Amygdala (tissue), 56 donors: ENCODE measurements around the gene PCBP2.
"Not testable (repeated sequence)": the region's sequence is repeated elsewhere in the genome, so short reads cannot be mapped to it uniquely, and the experiment has no call there.

Experiments
- DNase-seq, 56 donors: peaks; one replicate each; lab custom pipeline; 2025; lab: John Stamatoyannopoulos, UW

Gene PCBP2

DNA sequence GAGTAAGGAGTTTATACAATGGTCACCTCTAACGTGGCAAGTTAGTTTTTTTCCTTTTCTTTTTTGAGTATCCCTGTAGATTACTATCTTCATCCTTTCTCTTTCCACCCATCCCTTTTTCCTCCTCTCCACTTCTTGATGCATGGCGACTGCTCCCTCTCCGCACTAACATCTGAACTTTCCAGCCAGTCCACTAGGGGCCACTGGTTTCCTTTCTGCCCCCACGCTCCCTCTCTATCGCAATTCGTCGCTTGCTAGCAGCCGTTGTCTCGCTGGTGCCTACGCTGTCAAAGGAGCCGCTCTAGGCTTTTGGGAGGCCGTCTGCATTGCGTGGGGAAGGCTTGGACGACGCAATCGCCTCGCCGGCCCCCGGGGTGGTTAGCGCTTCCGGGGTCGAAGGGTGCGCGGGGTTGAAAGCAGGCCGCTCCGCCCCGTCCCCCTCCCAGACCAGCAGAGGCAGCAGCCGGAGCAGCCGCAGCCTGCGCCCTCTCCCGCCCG is at the start of gene PCBP2:
TSS of gene PCBP2 (plus strand) at position 442 of the 498 bp plus-strand sequence. CDS start 2,699 bp downstream, outside the sequence.
- DNase-seq = peak; percentile 35 to 100 (median 98)

DNA sequence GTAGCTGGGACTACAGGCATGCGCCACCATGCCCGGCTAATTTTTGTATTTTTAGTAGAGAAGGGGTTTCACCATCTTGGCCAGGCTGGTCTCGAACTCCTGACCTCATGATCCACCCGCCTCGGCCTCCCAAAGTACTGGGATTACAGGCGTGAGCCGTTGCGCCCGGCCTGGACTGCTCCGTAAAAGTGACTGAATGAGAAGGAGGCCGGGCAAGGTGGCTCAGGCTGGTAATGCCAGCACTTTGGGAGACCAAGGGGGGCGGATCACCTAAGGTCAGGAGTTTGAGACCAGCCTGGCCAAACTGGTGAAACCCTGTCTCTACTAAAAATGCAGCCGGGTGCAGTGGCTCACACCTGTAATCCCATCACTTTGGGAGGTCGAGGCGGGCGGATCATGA is 49.6 kb upstream of the PCBP2 start:
- not testable (repeated sequence) for DNase-seq

DNA sequence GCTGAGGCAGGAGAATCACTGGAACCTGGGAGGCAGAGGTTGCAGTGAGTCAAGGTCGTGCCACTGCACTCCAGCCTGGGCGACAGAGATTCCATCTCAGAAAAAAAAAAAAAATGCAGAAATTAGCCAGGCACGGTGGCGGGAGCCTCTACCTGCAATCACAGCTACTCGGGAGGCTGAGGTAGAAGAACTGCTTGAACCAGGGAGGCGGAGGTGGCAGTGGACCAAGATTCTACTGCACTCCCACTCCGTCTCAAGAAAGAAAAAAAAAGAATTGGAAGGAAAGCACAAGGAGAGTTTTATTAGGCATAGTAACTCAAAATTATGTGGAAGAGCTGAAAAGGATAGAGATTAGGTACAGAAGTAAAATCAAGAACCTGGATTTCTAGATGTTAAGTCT is 49.0 kb upstream of the PCBP2 start:
- DNase-seq = no peak

GRCh38 chr12:53410951-53411350 is 41.0 kb upstream of the PCBP2 start:
- DNase-seq = no peak

DNA sequence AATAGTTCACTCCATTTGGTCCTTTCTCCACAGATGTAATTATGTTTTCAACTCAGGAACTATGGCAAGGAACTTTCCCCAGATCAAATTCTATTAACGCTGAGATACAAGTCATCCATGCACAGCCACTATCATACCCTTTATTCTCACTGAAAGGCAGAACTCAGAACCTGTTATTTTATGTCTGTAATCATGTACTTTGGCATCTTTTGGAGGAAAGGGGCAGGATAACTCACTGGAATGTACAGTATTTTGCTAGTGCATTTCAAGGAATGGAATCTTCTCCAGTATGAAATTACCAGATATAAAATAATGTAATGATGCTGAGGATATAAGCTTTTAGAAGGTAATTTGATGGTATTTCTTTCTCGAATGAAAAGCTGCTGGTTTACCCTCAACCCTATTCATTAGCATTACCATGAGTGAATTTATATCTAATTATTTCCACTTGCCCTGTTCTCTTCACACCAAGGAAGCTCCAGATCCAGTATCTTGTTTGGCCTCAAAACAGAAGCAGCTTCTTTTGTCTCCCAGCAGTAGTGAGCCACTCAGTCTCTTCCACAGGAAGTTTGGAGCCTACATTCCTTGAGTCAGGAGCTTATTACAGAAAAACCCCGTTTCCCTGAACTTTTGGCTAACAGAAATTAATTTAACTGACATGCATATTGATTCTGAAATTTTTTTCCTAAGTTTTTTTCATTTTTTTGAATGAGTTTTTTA is 38.3 kb upstream of the PCBP2 start:
- no peak for DNase-seq

GRCh38 chr12:53414756-53415417 is 37.0 kb upstream of the PCBP2 start:
- no peak for DNase-seq

DNA sequence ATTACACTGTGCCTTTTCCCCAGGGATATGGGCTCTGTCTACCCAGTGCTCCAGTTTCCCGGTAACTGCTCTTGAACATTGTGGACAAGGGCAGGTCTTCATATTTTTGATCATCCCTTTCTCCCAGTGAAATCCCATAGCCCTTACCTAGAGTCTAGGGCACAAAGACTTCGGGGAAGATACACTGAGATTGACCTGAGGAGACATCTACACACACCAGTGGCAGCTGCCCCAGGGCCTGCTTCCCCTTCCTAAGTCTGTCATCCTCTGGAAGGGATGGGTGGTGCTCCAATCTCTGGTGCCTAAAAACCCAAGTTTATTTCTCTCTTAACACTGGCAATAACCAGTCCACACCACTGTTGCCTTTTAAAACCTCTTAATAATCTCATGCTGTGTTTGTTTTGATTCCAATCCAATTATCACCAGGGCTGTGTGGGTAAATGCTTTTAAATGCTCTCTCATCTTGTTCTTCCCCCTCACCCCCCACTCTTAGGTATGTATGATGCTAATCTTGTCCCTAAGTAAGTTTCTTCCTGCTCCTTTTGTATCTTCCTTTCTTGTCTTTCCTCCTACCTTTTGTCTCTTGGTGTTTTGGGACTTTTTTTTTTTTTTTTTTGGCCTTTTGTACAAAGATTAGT is 36.0 kb upstream of the PCBP2 start:
- not testable (repeated sequence) for DNase-seq

GRCh38 chr12:53417291-53417816 is 34.5 kb upstream of the PCBP2 start:
- not testable (repeated sequence) for DNase-seq

GRCh38 chr12:53418221-53418620 is 33.7 kb upstream of the PCBP2 start:
- DNase-seq = no peak

DNA sequence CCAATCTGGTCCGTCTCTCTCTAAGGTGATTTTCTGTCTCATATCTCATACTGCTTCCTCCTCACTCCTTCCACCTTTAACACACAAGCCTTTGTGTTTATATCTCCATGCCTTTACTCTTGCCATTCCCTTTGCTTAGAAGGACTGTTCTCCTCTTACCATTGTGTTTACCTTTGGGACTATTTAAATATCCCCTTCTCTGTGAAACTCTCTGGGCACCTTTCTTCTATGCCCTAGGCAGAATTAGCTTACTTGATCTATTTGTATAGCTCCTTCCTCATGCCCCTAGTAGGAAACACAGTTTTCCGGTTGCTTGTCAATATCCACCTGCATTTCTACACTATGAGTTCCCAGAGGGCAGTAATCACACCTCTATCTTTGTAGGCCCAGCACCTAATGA is 32.1 kb upstream of the PCBP2 start:
- no peak for DNase-seq

- not testable (repeated sequence) for DNase-seq
Measured at GRCh38 chr12:53422247-53422646, 29.7 kb upstream of the PCBP2 start.

- no peak for DNase-seq
Measured at GRCh38 chr12:53423597-53423996, 28.3 kb upstream of the PCBP2 start, which contains the start of gene AMHR2. Gene AMHR2, plus strand, starts transcription at chr12:53423855. Its CDS starts 80 bp downstream, at chr12:53423935.

DNA sequence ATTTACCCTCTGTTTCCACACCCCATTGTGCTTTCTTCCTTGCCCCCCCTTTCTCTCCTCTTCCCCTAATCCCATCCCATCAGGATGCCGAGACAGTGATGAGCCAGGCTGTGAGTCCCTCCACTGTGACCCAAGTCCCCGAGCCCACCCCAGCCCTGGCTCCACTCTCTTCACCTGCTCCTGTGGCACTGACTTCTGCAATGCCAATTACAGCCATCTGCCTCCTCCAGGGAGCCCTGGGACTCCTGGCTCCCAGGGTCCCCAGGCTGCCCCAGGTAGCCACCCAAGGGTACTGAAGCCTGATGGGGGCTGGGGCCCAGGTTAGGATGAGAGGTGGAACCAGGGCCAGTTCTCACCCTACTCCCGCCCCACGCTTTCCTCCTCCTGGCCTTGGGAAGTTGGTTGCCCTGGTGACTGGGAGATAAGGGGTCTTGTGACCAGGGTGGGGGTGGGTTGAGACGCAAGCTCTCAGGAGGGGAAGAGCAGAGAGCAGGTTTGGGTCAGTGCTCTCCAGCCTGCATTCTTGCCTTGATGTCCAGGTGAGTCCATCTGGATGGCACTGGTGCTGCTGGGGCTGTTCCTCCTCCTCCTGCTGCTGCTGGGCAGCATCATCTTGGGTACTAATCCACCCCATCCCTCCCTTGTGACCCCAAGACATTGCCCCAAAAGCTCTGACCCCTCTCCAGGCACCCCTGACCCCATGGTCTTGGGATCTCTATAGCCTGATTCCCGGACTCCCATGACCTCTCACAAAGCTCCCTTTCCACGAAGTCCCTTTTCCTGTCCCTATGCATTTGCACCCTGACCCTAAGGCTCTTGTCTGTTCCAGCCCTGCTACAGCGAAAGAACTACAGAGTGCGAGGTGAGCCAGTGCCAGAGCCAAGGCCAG is 27.0 kb upstream of the PCBP2 start:
- no peak for DNase-seq

DNA sequence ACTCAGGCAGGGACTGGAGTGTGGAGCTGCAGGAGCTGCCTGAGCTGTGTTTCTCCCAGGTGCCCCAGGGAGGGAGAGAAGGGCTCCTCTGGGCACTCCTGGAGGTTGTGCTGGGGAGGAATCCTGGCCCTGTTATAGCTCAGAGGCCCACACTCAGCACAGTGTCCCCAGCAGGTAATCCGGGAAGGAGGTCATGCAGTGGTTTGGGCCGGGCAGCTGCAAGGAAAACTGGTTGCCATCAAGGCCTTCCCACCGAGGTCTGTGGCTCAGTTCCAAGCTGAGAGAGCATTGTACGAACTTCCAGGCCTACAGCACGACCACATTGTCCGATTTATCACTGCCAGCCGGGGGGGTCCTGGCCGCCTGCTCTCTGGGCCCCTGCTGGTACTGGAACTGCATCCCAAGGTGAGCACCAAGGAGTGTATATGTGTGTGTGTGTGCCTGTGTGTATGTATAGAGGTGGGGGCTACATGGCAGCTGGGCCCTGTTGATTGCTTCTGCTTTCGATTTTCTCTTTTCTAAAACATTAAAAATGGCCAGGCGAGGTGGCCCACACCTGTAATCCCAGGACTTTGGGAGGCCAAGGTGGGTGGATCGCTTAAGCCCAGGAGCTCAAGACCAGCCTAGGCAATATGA is 26.3 kb upstream of the PCBP2 start:
- DNase-seq = no peak

DNA sequence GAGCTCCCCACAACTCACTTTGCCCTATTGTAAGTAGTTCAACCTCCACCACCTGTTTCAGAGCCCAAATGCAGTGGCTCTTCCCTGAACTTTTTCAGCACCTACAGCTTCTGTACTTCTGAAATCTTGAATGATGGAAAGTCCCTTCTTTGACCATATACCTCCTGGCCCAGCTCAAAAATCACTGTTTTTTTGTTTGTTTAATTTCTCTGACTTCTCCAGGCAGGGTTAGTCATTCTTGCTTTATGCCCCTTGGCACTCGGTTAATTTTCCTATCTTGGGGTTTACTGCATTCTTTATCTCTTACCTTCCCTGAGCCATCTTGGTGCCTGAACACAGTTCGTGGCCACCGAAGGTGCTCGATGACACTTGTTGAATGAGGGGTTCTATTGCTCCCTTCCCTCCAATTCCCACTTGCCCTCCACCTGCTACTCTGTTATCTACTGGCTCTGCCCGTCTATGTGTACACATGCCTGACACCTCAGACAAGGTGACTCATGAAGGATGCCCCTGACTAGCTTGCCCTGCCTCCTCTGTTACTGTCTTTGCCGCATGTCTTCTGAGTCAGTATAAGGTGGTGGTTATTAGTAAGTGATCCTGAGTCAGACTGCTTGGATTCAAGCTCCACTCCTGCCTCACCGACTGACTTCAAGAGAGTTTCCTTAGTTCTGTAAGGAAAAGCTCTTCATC is 23.9 kb upstream of the PCBP2 start:
- DNase-seq = no peak

DNA sequence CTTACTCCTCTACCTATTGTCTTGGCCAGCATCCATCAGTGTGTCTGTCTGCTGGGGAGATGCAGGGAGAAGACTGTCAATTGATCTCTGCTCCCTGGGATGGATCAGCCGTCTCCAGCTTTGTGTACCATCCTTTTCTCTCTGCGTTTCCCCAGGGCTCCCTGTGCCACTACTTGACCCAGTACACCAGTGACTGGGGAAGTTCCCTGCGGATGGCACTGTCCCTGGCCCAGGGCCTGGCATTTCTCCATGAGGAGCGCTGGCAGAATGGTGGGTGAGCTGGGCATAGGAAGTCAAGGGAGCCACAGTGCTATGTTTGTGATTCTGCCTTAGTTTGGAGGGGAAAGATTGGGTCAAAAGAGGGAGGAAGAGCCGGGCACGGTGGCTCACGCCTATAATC is 23.2 kb upstream of the PCBP2 start:
- no peak for DNase-seq

DNA sequence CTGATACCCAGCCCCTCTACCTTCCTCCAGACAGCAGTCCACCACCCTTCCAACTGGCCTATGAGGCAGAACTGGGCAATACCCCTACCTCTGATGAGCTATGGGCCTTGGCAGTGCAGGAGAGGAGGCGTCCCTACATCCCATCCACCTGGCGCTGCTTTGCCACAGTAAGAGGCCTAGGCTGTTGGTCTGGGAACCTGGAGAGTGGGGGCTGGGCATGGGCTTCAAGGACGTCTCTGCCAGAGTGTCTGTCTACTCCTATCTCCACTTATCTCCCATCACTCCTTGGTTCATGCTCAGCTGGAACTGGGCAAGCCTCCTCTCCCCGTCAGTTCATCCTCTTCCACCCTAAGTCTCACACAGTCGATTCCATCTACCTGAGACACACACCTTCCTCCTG is 21.8 kb upstream of the PCBP2 start:
- DNase-seq = no peak

GRCh38 chr12:53431187-53431586 is 20.7 kb upstream of the PCBP2 start:
- no peak for DNase-seq

DNA sequence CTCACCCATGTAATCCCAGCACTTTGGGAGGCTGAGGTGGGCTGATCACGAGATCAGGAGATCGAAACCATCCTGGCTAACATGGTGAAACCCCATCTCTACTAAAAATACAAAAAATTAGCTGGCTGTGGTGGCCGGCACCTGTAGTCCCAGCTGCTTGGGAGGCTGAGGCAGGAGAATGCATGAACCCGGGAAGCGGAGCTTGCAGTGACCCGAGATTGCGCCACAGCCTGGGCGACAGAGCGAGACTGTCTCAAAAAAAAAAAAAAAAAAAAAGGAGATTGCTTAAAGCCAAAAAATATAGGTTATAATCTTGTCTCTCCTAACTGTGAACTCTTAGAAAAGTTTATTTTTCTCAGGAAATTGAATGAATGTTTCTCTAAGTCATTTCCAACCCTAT is 16.6 kb upstream of the PCBP2 start:
- not testable (repeated sequence) for DNase-seq
